T1000 (cell line): ENCODE results near the gene CYTH3.

Experiments
- DNase-seq: peaks from one replicate; lab custom pipeline; 2025; ENCODE audit warnings: mixed read lengths; lab: John Stamatoyannopoulos, UW

The CYTH3 gene

DNA sequence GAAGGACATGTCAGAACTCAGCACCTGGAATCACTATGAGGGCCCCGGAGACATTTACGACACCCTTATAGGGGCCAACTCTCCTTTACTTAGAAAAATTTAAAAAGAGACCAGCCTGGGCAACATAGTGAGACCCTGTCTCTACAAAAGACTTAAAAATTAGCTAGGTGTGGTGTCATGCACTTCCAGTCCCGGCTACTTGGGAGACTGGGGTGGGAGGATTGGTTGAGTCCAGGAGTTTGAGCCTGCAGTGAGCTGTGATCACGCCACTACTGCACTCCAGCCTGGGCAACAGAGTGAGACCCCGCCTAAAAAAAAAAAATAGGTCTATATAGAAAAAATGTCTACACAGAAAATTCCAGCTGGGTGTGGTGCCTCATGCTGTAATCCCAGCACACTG, 7.5 kb upstream of the CYTH3 start:
- no peak for DNase-seq

DNA sequence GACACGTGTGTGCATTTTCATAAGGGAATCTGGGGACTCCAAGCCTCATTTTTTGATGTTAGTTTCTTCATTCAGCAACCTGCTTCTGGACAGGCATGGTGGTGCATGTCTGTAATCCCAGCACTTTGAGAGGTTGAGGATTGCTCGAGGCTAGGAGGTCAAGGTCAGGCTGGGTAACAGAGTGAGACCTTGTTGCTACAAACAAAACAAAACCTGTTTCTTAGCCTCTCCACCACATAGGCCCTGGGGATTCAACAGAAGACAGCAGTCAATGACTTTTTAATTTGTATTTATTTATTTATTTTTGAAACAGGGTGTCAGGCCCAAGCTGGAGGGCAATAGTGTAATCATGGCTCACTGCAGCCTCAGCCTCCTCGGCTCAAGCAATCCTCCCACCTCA, 6.9 kb upstream of the CYTH3 start:
- no peak for DNase-seq

DNA sequence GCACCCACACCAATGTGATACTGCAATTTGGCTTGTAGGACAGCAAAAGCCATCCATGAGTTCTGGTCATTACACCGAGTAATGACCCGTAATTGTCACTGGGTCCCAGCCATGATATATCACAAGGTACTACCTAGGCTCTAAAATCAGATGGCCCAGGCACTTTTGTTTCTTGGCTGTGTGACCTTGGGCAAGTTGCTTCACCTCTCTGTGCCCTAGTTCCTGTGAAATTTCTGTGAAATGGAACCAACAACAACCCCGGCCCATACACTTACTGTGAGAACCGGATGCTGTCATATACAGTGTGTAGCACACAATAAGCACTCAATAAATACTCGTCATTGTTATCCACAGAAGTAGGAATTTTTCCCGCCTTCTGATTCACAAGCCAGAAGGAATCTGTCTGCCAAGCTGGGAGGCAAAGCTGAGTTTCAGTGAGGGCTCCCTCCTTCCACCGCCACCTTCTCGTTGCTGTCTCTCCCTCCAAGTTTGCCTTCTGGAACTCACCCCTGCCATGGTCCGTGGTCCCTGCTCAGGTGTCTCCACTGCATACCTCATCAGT, 6.4 kb upstream of the CYTH3 start:
- DNase-seq, result no peak

DNA sequence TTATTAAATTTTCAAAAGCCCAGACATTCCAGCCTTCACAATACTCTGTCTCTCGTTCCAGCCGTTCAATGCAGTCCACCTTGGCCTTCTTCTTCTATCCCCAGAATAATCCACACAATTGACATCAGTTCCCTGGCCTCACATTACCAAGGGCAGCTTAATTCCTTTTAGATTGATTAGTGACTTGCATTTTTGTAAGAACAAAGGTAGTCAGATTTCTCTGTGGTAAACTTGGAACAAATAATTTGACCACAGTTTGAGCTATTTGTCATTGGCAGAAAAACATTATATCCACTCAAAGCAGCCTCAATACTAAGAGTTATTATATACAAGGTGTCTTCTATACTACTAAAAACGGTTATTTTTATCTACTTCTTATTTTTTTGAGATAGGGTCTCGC, 5.1 kb upstream of the CYTH3 start:
- no peak for DNase-seq

DNA sequence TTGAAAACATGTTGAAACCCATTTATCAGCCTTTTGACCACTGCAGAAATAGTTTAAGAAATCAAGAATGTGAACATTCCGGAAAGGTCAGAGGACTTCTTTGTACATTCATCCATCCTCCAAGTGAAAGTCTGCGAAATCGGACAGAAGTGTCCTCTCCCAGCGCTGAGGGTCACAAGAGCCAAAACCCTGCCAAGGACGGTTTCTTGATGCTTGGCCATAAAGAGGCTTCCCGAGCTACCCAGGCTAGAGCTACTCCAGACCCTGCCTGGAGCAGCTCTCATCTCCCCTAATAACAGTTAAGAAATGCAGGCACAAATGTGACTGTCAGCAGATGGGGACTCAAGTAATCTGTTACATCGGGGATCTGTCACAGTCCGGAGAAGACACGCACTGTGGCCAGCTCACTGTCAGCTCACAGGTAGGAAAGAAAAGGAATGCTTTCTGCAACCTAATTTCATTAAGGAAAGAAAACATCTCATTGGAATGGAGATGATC, 4.5 kb upstream of the CYTH3 start:
- no peak for DNase-seq

DNA sequence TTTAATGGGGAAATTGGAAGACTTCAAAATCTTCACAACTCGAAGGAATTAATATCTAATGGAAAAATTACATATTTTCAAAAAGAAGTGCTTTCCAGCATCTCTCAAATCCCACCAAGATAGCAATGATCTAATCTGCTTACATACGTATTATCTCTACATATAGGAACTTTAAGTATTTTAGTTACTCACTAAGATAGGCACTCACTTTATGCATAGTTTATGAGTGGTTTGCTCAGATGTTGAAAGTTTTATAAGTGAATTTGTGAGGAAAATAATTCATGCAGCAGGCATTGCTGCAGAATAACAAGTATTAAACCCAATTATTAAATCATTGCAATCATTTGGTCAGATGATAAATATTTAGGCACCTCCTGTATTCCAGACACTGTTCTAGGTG, 2.3 kb upstream of the CYTH3 start:
- no peak for DNase-seq

DNA sequence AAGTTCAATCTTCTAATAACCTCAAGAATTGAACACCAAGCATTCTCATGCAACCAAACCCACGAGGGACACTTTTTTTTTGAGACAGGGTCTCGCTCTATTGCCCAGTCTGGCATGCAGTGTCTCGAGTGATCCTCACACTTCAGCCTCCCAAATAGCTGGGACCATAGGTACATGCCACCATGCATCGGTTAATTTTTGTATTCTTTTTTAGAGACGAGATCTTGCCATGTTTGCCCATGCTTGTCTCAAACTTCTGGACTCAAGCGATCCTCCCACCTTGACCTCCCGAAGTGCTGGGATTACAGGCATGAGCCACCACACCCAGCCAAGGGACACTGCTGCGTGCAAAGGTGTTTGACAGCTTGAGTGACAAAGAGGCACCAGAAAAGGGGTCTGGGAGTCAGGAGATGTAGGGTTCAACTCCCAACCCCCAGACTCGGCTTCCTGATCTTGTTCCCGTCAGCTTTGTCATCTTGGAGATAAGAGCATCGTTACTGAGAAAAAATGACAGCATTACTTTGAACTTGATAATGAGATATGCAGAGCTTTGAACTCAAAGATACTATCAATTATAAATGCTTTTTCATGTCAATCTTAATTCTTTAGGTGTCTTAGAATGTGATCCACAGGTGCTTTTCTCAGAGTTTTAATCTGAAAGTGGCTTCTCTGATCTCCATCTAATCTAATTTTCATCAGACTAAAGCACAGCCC, 1.6 kb upstream of the CYTH3 start:
- no peak for DNase-seq

DNA sequence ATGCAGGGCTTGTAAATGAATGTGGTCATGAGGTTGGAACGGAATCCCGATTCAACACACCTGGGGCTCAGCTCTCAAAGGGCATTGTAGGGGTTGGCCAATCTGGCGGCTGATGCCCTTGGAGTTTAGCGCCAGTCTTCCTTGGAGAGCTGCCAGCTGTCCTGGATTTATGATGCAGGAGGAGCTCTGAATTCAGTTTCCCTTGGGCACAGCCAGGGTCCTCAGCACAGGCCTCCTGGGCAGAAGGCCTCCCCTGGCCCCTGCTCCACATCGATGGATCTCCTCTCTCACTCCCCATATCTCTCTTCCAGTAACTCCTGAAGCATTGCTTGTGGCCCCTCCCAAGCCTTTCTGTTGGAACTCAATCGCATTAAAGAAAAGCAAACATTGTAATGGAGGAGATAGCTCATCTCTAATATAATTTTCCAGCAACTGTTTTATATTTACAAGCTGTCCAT, 985 bp upstream of the CYTH3 start:
- DNase-seq, result no peak

DNA sequence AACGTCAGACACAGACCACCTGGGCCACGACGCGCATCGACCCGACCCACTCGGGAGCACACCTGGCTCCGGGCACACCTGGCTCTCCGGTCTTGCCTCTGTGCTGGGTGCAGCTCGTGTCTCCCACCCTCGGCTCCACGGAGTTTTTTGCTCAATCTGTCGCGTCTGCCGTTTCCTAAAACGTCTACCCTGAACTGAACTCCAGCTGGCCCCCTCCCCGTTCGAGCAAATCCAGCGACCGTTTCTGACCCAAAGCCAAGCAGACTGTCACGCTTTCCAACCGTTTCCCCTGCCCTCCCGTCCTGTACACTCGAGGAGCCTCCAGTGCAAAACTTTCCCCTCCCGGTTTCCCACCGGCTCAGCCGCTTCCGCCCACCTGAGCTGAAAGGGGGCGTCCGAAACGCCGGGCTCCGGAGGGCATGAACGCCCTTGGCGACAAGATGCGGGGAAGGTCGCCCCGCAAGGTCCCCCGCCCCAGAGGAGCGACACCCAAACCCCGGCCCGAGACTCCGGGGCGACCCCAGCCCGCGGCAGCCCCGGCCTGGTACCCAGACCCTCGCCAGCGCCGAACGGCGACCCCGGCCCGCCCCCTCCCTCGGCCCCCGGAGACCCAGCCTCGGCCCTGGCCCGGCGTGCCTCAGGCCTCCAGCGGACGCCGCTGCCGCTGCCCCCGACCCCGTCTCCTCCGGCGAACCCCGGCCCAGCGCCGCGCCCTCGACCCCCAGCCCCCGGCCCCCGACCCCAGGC, 557 bp downstream of the CYTH3 start:
- DNase-seq, result no peak

DNA sequence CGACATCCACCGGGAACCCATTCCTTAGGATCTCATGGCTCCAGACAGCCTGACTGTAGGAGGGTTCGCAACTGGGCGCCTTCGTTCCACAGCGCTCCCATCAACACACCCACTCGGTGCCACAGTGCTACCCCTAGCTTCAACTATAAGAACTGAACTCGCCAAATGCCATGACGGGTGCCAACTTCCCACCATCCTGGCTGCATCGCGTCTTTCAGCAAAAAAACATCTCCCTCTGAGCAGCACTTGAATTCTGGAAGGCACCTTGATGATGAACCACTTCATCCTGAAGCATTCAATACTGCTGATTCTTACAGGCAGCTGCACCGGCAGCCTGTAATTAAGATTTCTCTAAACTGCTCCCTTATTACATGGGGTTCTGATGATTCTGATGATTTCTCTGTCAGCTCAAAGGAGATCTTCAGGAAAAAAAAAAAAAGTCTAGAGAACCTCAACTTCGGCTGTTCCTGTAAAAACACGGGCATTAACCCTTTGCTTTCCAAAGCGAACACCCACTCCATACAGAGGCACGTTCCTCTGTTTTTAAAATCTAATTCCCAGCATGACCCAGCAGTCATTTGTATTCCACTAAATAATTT, 1.3 kb downstream of the CYTH3 start:
- no peak for DNase-seq

DNA sequence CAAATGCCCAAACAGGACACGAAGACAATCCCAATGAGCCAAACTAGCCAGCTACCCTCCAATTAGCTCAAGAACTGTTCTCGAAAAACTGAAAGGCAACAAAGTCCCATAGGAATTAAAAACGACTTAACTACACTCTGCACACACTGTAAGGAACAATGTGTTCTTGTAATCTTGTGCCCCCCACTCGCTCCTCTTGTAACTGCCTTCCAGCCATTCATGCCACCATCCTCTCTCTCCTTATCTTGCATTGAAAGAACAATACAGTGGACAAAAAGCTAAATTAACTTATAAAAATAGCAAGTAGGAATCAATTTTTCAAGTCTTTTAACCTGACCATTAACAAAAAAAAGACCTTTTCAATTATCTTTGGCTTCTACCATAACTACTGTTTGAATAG, 2.9 kb downstream of the CYTH3 start:
- DNase-seq, result no peak

DNA sequence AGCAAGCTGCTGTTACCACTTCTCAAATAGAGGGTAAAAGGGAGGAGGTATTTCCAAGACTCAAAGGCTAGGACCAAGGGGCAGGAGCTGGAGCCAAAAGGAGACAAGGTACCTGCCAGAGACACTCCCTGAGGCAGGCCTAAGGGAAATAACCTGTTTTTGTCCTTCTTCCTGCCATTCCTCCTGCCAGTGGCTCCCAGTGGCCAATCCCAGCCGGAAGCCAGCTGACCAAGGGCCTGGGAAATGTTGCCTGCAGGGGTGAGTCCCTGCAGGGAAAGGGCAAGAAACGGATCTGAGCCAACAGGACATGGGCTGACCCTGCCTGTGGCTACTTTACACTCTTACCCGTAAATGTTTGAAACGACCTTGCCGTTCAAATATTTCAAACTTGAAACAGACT, 3.5 kb downstream of the CYTH3 start:
- DNase-seq, result no peak

DNA sequence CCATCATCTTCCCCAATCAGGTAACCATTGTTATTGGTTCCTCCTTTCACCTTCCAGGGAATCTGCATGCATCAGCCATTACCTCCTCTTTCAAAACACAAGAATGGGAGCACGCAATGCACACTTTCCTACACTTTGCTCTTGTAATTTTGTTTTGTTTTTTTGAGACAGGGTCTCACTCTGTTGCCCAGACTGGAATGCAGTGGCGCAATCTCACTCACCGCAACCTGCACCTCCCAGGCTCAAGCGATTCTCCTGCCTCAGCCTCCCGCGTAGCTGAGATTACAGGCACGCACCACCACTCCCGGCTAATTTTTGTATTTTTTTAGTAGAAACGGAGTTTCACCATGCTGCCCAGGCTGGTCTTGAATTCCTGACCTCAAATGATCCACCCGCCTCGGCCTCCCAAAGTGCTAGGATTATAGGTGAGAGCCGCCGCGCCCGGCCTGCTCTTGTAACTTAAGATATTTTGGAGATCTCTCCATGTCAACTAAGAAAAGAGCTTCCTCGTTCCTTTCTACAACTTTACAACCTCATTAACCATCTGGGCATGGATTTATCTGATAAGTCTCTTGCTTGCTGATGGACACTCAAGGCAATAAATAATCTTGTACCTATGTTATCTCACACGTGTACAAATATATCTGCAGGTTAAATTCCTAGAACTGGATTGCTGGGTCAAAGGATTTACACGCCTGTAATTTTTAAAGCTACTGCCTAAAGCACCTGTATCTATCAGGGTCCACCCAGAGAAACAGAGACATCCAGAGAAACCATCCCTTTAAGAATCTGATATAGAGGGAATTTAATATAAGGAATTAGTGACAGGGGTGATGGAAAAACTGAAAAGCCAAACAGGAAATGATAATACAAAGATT, 4.2 kb downstream of the CYTH3 start:
- no peak for DNase-seq

DNA sequence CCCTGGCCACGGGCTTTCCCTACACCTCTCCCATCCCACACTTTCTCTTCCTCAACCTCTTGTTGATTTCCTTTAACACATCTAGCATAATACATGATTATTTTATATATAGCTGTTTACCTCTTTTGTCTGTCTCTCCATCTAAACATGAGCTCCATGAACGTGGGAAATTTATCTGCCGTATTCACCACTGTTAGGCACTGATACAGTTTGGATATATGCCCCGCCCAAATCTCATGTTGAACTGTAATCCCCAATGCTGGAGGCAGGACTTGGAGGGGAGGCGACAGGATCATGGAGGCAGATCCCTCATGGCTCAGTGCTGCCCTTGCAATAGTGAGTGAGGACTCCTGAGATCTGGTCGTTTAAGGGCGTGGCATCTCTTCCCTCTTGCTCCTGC, 5.7 kb downstream of the CYTH3 start:
- DNase-seq, result no peak

DNA sequence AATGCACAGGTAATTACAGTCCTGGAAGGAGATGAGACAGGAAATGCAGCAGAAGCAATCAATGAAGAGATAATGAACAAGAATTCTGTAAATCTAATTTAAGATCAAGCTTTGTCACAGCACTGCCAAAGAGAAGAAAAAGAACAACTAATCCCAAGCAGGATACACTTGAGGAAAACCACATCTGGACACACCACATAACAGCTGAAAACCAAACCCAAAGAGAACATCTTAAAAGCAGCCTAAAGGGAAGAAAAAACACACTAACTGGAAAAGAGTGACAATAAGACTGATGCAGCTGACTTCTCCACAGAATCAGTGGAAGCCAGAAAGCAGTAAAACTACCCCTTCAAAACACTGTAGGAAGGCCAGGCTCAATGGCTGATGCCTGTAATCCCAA, 10.2 kb downstream of the CYTH3 start:
- DNase-seq, result no peak

DNA sequence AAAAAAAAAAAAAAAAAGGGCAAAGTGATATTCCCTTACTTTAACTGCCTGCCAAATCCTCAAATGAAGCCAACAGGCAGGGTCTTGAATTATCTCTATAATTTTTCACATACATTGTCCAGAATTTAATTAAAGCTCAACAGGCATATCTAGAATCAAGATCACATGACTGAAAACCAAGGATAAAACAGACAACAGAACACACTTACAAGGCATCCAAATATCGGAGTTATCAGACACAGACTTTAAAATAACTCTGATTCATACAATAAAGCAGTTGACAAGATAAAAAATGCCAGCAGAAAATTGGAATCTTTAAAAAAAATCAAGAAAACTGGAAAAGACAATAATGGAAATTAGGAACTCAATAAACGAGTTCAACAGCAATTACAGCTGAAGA, 10.7 kb downstream of the CYTH3 start:
- DNase-seq, result no peak

DNA sequence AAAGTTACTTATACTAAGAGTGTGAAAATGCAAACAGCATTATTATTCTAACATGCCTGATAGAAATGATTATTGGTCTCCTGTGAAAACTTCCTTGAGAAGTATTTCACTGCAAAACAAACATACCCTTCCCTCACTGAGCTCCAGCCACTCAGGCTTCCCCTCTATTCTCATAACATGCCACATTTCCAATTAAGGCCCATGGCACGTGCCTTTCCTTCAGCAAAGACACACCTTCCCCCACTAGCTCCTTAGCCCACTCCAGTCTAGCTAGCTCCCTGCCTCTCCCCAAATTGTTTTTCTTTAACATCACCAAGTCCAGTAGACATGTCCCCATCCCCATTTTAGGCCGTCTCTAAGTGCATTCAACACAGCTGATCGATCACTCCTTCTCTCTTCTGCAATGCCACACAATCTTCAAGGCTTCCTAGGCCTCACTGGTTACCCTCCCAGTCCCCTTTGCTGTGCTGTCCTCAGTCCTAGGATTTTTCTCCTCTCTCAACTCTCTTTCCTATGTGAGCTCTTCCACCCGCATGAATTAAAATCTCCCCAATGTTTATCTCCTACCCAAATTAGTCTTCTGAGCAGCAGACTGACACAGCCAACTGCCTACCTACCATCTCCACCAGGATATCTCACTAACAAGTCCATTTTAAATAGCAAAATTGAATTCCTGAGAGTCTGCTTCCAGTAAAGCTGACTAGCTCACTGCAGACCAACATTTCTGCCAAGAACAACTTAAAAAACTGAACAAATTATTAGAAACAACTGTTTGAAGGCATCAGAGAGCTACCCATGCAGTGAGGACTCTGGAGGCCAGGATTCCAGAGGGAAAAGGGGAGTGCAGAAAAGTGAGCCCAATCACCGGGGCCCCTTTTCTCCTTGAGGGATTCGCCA, 11.9 kb downstream of the CYTH3 start:
- DNase-seq, result no peak

DNA sequence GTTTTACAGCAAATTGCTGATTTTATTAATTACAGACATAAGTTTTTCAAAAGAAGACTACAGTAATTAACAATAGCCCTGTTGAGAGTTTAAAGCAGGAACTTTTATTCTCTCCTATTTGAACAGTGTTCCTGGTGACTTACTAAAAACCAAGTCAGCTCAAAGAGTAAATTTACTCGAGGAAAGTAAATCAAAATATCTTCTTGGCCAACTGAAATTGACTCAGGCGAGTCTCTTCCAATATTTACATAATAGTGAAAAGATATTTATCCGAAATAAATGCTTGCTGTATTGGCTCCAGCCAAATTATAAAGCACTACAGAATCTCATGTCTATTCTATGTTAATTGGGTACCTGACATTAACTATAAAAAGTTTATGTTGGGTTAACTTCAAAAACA, 13.2 kb downstream of the CYTH3 start:
- DNase-seq, result no peak

DNA sequence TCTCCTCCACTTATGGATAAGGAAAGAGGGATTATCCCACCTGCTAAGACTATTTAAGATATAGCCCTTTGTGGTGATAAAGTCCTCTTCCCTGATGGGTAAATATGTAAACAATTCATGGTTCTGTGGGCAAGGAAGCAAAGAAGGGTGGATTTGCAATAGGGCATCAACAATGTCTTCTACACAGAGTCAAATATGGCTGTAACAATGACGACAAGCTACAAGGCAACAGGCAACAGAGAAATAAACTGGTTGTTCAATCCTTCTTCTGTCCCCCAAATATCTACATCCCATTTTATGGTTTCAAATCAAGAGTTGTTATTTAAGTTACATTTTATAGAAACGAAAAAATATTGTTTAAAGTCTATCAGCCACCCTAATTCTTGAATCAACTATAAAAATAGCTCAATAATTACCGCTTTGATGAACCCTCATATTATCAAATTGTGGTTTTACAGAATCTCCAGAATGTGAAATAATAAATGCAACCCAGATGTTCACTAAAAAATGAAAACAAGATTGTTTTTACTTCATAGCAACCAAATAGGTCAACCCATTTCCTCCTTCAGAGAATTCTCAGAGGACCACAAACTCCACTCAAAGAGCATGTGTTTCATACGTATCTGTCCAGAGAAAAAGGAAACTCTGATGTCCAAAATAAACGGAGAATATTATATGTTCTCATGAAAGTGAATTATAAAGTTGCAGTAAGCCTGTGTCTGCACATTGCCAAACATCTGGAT, 13.8 kb downstream of the CYTH3 start:
- DNase-seq, result no peak

DNA sequence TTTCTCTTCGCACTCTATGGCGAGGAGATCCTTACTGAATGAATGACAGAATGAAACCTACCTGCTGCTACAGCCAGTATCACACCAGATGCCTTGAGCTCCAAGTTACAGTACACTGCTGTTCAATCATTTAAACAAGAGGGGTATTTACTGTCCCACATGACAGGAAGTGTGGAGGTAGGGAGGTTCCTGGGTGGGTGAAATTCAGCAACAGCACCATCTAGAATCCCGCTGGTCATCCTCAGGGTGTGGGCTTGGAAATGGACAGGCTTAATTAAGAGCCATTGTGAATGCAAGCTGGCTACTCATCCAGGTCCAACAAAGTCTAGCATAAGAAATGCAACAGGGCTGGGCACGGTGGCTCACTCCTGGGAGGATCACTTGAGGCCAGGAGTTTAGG, 14.7 kb downstream of the CYTH3 start:
- no peak for DNase-seq
